ENCODE results near the gene CCNF.
A peak's percentile ranks its signal among the peaks of the same experiment; 100 is the strongest.
"Not testable (repeated sequence)": the region's sequence is repeated elsewhere in the genome, so short reads cannot be mapped to it uniquely, and the experiment has no call there.

The CCNF gene

DNA sequence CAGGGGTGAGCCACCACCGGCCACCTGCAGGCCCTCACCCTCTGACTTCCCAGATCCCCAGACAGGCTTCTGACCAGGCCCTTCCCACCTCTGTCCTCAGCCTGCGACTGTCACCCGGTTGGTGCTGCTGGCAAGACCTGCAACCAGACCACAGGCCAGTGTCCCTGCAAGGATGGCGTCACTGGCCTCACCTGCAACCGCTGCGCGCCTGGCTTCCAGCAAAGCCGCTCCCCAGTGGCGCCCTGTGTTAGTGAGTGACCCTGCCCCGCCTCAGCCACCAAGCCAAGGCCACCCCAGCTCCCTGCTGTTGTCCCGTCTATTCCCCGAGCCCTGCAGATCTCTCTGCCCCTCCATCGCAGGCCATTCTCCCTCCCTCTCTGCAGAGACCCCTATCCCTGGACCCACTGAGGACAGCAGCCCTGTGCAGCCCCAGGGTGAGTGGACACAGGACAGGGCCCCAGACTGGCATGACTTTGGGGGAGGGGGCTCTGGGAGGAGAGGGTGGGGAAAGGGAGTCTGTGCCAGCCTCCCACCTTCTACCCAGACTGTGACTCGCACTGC lies 43.7 kb downstream of the CCNF start:
- no peak for DNase-seq

- DNase-seq: no peak
Measured at GRCh38 chr16:2473446-2473926, 44.2 kb downstream of the CCNF start.

DNA sequence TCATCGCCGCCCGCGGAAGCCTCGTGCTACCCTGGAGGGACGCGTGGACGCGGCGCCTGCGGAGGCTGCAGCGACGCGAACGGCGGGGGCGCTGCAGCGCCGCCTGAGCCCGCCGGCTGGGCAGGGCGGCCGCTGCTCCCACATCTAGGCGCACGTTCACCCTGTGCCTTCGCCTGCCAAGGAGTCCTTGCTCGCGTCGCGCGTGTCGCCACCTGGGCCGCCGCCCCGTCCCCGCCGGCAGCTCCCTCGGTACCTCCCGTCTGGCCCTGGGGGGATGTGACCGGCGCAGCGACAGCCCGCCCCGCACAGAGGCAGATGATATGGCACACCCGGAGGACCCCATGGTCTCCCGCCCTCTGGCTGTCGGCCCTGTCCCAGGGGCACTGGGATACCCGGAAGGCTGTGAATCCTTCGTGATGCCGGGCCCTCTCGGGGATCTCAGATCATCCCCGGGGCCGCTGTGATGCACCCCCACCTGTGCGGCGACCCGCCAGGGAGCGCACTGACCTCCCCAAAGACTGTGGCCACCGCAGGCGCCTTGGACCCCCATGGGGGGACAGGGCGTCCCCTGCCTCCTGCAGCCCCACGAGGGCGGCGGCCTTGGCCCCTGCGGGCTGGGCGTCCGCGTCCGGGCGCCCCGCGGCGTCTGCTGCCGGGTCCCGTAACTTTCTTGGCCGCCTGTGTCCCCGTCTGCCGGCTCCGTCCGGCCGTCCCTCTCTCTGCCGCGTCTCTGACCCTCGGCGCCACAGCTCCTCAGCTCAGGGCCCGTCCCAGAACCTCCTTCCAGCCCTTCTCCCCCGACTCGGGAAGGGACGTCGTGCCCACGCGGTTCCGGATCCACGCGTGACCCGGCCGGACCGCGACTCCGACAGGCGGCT lies 45.0 kb downstream of the CCNF start:
- peak; percentile 27 for DNase-seq

DNA sequence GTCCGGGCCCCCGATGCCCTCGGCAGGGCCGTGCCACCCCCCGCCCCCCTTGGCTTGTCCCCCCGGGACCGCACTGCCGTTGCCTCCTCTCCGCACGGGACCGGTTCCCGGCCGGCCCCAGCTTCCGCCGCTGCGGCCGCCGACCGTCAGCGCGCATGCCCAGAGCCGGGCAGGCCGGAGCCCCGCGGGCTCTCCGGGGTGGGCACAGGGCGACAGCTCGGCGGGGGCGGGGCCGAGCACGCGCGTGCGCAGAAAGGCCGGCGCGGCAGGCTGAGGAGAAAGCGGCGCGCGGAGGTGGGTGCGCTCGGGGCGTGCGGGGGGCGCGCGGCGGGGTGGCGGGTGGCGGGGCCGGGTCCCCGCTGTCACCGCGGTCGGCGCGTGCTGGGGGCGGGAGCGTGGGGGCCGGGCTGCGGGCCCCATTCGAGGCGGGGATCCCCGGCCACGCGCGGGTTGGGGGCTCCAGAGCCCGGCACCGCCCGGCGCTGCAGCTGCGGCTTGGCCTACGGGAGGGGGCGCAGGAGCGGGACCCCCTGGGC lies 45.7 kb downstream of the CCNF start, which contains the start of gene TBC1D24:
TBC1D24 (plus strand) TSS at position 251 of the 536 bp plus-strand sequence. CDS start 21,022 bp downstream, outside the sequence.
- DNase-seq: peak; percentile 47

DNA sequence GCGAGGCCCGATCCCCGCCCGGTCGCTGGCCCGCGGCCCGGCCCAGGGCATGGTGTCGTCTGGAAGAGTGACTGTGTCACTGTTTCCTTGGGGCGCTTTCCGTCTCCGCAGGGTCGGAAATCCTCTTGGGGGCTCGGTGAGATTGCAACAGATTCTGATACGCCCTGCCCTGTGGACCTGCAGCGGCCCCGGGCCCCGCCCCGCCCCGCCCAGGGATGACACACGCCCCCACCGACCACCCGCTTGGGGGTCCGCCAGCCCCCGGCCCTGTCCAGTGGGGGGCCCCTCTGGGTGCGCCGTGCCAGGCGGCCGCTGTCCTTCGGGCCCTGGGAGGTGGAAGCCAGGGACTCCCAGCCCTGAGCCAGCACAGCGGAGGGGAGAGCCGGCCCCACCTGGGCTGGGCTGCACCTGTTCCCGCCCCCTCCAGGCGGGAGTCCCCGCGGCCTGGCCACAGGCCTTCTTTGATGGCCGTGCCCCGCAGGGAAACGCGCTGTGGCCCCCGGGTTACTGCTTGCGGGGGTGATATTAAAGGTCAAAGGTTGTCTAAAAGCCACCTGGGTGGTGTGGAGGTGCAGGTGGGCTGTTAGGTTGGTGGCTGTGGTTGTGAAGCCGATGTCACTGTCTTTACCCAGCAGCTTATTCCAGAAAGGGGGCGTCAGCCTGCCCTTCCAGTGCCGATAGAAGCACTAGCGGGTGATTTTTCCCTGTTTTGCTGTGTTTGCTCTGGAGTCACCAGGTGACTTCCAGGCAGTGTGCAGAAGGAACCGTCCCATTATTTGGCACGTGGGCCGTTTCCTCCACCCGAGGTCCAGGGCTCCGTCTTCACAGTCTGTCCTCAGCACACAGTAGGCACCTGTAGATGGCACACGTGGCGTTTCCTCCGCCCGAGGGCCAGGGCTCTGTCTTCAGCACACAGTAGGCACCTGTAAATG lies 46.4 kb downstream of the CCNF start:
- DNase-seq: no peak

- no peak for DNase-seq
Measured at GRCh38 chr16:2476345-2476720, 47.1 kb downstream of the CCNF start.

DNA sequence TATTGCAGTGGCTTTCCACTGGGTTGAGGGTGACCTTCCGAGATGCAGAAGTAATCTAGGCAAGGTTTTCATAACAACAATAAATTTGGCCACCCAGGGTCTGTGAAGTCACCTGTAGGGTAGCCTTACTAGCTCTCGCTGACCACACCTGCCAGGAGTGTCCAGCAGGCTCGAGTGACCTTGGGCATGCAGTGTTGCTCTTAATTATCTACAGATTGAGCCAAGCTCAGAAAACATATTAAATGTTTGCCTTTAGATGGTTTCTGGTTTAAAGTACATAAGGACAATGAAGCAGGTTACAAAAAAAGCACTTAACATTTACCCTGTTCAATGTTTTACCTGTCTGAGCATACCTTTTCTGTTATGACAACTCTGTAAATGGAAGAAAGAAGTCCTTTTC lies 47.5 kb downstream of the CCNF start:
- DNase-seq: no peak

- no peak for DNase-seq
Measured at GRCh38 chr16:2477327-2477726, 48.1 kb downstream of the CCNF start.

GRCh38 chr16:2478279-2478678 lies 49.0 kb downstream of the CCNF start:
- no peak for DNase-seq

DNA sequence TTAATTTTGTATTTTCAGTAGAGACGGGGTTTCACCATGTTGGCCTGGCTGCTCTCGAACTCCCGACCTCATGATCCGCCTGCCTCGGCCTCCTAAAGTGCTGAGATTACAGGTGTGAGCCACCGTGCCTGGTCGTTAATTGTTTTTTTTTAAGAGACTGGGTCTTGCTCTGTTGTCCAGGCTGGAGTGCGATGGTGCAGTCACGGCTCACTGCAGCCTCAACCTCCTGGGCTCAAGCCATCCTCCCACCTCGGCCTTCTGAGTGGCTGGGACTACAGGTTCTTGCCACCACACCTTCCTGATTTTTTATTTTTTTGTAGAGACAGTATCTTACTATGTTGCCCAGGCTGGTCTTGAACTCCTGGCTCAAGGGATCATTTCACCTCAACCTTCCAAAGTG lies 50.7 kb downstream of the CCNF start:
- DNase-seq: not testable (repeated sequence)

DNA sequence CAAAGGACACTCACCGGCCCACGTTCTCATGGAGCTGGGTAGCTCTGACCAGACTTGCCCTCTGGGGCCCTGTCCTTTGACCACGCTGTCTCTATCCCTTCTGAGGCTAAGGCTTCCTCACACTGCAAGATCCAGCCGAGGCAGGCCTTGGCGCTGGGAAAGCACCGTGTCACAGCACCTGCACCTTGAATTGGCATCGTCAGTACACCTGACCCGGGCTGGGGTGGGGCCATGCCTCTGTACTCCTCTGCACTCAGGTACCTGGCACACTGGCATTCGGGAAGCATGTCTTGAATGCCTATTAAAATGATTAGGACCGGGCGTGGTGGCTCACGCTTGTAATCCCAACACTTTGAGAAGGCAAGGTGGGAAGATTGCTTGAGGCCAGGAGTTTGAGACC lies 51.7 kb downstream of the CCNF start:
- no peak for DNase-seq

DNA sequence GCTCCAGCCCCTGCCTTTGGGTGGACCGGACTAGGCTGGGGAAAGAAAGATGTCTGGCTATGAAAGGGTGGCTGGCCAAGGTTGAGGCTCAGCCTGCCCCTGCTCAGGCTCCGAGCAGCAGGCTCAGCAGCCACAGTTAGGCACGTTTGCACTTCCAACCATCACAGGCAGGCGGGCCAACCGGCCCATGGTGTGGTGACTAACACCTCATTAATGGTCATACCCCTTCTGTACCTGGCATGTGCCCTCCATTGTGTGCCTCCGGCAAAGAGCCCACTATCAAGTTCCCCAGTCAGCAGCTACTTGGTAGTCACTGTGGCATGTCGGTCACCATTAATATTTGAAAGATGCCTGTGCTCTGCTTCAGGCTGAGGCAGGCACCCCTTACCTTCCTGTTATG lies 52.4 kb downstream of the CCNF start:
- DNase-seq: no peak

GRCh38 chr16:2482249-2482648 lies 53.0 kb downstream of the CCNF start:
- no peak for DNase-seq

GRCh38 chr16:2482708-2483534 lies 53.7 kb downstream of the CCNF start:
- peak; percentile 45 for DNase-seq

DNA sequence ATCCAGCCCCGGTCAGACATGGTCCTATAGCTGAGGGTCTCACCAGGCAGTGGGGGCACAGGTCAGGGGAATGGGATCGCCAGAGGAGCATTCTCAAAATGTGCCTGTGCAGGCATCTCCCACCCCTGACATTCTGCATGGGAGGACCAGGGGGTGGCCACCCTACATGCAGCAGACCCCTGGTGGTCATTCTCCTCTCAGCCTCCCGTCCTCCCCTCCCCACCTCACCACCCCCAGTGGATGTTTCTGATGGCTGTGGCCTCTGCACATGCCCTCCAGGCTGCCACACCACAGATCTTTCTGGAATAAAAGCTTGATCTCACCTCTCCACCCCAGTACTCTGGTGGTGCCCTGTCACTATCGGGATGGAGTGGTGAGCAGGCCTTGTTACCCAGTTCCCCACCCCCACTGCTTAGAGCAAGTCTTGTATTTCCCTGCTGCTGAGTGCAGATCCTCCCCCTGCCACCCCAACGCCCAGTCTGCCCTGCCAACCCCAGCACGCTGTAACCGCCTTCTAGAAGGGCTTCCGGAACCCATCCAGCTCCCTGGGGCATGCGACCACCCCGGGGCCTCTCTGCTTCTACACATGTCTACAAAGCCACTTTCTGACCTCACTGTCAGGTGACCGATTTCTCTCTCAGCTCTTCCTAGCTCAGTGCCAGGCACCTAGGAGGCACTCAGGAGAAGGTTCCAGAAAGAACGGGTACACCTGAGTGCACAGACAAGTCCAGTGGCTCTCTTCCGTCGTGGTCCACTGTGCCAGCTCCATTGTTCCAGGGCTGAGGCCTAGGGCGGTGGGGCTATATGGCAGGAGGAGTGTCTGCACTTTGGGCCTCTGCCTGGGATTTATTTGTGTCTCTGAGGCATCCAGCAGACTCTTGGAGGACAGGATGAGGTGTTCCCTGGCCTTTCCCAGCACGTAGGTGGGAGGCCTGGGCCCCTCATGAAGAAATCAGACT lies 55.0 kb downstream of the CCNF start:
- DNase-seq: no peak

- DNase-seq: no peak
Measured at GRCh38 chr16:2484898-2485508, 55.8 kb downstream of the CCNF start.

DNA sequence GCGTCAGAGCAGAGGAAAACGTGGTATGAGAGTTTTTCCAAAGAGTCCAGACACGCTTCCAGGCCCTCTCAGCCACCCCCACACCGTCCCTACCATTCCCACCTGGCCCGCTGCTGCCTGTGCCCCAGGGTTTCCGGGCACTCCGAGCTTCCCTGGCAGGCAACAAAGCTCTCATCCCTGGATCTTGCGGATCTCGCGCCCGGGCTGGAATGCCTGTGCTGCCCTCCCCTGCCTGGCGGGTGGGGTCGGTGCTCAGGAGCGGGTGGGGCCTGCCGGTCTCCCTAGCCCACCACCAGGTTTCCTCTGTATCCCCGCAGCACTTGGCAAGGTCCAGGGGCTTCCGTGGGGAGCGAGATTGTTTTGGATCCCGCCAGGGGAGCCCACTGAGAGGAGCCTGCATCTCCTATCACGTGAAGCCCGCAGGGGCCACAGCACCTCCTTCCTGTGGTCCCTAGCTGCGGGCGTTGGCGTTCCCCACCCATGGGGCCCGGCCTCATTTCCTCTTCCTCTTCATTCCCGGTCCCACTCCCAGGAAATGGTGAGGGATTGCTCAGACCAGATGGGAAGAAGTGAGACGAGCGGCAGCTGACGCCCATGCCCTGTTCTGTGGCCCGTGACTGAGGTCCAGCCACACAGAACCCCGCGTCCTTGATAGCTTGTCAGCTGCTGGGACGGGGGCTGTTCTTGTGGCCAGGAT lies 56.7 kb downstream of the CCNF start:
- DNase-seq: no peak

DNA sequence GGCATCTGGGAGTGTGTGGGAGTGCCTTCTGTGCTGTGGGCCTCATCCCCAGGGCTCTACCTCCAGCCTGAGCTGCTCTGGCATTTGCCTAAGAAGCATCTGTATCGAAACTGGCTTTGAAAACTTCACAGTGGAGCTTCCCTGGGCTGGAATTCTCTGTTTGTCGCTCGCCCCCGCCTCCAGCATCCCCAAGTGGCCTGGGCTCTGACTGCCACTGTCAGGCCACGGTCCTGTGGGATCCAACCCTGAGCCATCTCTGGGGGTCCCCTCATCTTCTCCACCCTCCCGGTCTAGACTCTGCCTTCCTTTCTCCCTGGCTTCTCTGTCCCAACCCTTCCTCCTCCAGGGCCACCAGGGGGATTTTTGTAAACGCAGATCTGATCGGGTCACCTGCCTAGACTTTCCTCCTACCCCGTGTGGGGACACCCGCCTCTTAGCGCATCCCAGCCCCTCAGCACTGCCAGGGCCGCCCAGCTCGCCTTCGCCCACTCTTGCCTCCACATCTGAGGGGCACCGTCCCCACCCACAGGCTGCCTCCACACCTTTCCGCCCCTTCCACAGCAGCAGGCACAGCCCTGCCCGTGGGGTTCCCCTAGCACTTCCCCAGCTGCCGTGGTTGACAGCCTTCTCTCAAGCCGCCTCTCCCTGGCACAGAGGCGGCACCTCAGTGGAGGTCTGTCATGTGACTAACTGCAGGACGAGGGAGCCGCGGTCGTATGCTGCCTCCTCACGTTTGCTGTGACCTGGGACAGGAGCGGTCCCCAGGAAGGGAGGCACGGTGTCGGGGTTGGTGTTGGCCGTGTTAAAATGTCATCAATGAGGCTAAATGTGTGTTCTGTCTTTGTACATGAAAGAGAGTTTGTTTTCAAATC lies 57.6 kb downstream of the CCNF start:
- no peak for DNase-seq

DNA sequence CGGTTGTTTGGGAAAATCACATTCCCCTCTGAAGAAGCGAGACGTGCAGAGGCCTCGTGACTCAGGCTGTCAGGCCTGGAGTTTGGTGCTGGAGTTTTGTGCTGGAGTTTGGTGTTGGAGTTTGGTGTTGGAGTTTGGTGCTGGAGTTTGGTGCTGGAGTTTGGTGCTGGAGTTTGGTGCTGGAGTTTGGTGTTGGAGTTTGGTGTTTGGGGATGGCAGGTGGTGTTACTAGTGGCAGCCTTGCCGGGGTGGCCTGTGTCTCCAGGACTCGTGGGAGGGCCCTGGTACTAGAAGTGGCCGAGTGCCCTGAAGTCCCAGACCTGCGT lies 58.2 kb downstream of the CCNF start:
- no peak for DNase-seq

Data from DMS153 (cell line).